Measurements from ENCODE around the gene PHC2.

DNA sequence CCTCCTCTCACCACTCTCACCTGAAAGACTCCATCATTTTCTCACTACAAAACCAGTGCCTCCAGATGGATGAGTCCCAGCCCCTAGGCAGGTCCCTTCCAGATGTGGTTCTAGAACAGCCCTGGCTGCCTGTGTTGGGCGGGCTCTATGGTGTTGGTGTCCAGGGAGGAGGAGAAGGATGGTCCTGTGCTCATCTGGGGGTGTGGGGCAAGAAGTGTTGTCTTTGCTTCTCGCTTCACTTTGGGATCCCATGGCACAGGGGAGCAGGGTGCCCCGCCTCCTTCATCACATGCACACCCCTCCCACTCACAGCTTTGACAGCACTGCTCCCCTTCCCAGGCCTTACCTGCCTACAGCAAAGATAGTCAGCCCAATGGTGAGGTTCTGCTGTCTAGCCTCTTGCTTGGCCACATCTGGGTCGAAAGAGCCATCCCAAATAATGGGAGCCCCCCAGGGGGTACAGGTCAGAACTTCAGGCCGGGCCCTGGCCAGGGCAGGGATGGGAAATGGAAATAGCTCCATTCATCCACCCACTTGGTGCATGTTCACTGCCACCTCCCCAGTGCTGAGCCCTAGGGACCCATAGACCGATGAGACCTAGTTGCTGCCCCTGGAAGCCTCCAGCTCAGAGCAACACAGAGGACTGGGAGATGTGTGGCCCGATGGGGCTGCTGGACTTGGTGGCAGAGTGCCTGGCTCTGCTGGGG, 119.0 kb downstream of the PHC2 start:
- no peak for TF ChIP-seq POLR2A (IDR thresholded peaks at IDR 0.05; ENCODE audit: extremely low read depth, insufficient read length)
- TF ChIP-seq, protein P1, sequence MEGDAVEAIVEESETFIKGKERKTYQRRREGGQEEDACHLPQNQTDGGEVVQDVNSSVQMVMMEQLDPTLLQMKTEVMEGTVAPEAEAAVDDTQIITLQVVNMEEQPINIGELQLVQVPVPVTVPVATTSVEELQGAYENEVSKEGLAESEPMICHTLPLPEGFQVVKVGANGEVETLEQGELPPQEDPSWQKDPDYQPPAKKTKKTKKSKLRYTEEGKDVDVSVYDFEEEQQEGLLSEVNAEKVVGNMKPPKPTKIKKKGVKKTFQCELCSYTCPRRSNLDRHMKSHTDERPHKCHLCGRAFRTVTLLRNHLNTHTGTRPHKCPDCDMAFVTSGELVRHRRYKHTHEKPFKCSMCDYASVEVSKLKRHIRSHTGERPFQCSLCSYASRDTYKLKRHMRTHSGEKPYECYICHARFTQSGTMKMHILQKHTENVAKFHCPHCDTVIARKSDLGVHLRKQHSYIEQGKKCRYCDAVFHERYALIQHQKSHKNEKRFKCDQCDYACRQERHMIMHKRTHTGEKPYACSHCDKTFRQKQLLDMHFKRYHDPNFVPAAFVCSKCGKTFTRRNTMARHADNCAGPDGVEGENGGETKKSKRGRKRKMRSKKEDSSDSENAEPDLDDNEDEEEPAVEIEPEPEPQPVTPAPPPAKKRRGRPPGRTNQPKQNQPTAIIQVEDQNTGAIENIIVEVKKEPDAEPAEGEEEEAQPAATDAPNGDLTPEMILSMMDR (IDR thresholded peaks at IDR 0.05; ENCODE audit: low read depth, low read length), result no peak
- TF ChIP-seq MYC (IDR thresholded peaks at IDR 0.05; ENCODE audit: low read depth, low read length), result no peak
- TF ChIP-seq, protein P2, sequence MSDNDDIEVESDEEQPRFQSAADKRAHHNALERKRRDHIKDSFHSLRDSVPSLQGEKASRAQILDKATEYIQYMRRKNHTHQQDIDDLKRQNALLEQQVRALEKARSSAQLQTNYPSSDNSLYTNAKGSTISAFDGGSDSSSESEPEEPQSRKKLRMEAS (IDR thresholded peaks at IDR 0.05; ENCODE audit: low read depth, low read length), result no peak

Measured in NB4 (cell line).